IMR-90 (cell line): ENCODE measurements around the gene GRN. TPM values are rescaled to one million over a fixed set of nuclear protein-coding genes. Genes with fewer than 3 reads are reported as not detected.

Experiments used
- ATAC-seq: fragments of 200-7000 bp; cut with Tn5 transposase; 2 replicates; pipeline ENCODE4 v1.9.1; 2020; ENCODE audit warnings: low read depth, mild to moderate bottlenecking, moderate library complexity
- BruUV-seq: library from RNA; stranded (reverse); fragments of 400-500 nt; replicated peaks from 2 replicates; lab custom pipeline; 2021; lab: Mats Ljungman, UMichigan
- CTCF ChIA-PET: fragments of 300-600 bp; formaldehyde crosslinking; extraction: SDS; loops from one replicate; lab custom pipeline; 2021; ENCODE audit warnings: antibody characterized with exemption; lab: Yijun Ruan, JAX
- POLR2A ChIA-PET: fragments of 300-600 bp; sonication (Branson Sonifier 250); formaldehyde crosslinking; loops from one replicate; lab custom pipeline; 2022; ENCODE audit warnings: antibody characterized with exemption; ENCODE audit not compliant: unreplicated experiment; lab: Charles Lee
- DNase-seq: peaks from one replicate; pipeline ENCODE4 v3.0.0; 2013
- H2AFZ ChIP-seq: replicated peaks from 2 replicates; pipeline ENCODE3; 2013; ENCODE audit warnings: low read length, mild to moderate bottlenecking; ENCODE audit not compliant: poor library complexity
- H2AK5ac ChIP-seq: 2 replicates; pipeline ENCODE4 v1.6.1; 2013; ENCODE audit warnings: low read depth, low read length, inconsistent platforms
- H2AK9ac ChIP-seq: replicated peaks from 2 replicates; pipeline ENCODE3; 2013; ENCODE audit warnings: mild to moderate bottlenecking, low read depth, low read length, moderate library complexity; ENCODE audit not compliant: poor library complexity
- H2BK120ac ChIP-seq: 2 replicates; pipeline ENCODE4 v1.6.1; 2013; ENCODE audit warnings: low read depth, low read length, inconsistent platforms
- H2BK15ac ChIP-seq: 3 replicates; pipeline ENCODE4 v1.6.1; 2013; ENCODE audit warnings: low read depth, low read length, inconsistent platforms
- H2BK20ac ChIP-seq: 2 replicates; pipeline ENCODE4 v1.6.1; 2013; ENCODE audit warnings: low read depth, mild to moderate bottlenecking, inconsistent platforms, low read length, moderate library complexity
- H2BK5ac ChIP-seq: 2 replicates; pipeline ENCODE4 v1.6.1; 2013; ENCODE audit warnings: mild to moderate bottlenecking, low read depth, low read length, inconsistent platforms; ENCODE audit not compliant: poor library complexity, severe bottlenecking
- H3K14ac ChIP-seq: replicated peaks from 2 replicates; pipeline ENCODE4 v1.6.1; 2013; ENCODE audit warnings: low read depth, low read length, inconsistent platforms
- H3K18ac ChIP-seq: 2 replicates; pipeline ENCODE4 v1.6.1; 2013; ENCODE audit warnings: low read depth, low read length, control low read depth
- H3K23ac ChIP-seq: 2 replicates; pipeline ENCODE4 v1.6.1; 2013; ENCODE audit warnings: low read depth, low read length, inconsistent platforms
- H3K27ac ChIP-seq: 2 replicates; pipeline ENCODE4 v1.5.1; 2013; ENCODE audit warnings: mild to moderate bottlenecking, control low read depth, low read length; ENCODE audit not compliant: insufficient read depth
- H3K27me3 ChIP-seq: 2 replicates; pipeline ENCODE4 v1.6.1; 2013; ENCODE audit warnings: low read length; ENCODE audit not compliant: control insufficient read depth, insufficient read depth
- H3K36me3 ChIP-seq: 2 replicates; pipeline ENCODE4 v1.6.1; 2013; ENCODE audit warnings: low read length, mixed read lengths; ENCODE audit not compliant: control insufficient read depth, insufficient read depth
- H3K4ac ChIP-seq: 2 replicates; pipeline ENCODE4 v1.6.1; 2013; ENCODE audit warnings: low read depth, low read length, inconsistent platforms
- H3K4me1 ChIP-seq: 2 replicates; pipeline ENCODE4 v1.6.1; 2013; ENCODE audit warnings: low read length, mixed read lengths; ENCODE audit not compliant: control insufficient read depth, insufficient read depth
- H3K4me2 ChIP-seq: 2 replicates; pipeline ENCODE4 v1.6.1; 2013; ENCODE audit warnings: low read depth, mild to moderate bottlenecking, control low read depth, low read length, moderate library complexity
- H3K4me3 ChIP-seq: 2 replicates; pipeline ENCODE4 v1.5.1; 2013; ENCODE audit warnings: low read depth, mild to moderate bottlenecking, control low read depth, low read length, moderate library complexity; ENCODE audit not compliant: insufficient read depth
- H3K56ac ChIP-seq: 2 replicates; pipeline ENCODE4 v1.6.1; 2013; ENCODE audit warnings: low read length, inconsistent platforms; ENCODE audit not compliant: insufficient read depth; ENCODE audit errors: extremely low read depth
- H3K79me1 ChIP-seq, 2 experiments: 2 replicates each; pipeline ENCODE4 v1.6.1; 2013; ENCODE audit warnings: low read length in 2 of 2, inconsistent platforms in 1 of 2, low read depth in 1 of 2
- H3K9ac ChIP-seq: 2 replicates; pipeline ENCODE4 v1.6.1; 2013; ENCODE audit warnings: low read depth, low read length, control low read depth
- H3K9me1 ChIP-seq: 2 replicates; pipeline ENCODE4 v1.6.1; 2013; ENCODE audit warnings: low read length, inconsistent platforms; ENCODE audit not compliant: insufficient read depth
- H3K9me3 ChIP-seq: 2 replicates; pipeline ENCODE4 v1.6.1; 2013; ENCODE audit warnings: low read length; ENCODE audit not compliant: control insufficient read depth, insufficient read depth
- H4K20me1 ChIP-seq: 2 replicates; pipeline ENCODE4 v1.6.1; 2013; ENCODE audit warnings: low read length, inconsistent platforms; ENCODE audit not compliant: insufficient read depth
- H4K5ac ChIP-seq: 2 replicates; pipeline ENCODE4 v1.6.1; 2013; ENCODE audit warnings: mild to moderate bottlenecking, low read depth, low read length, control low read depth
- H4K8ac ChIP-seq, 2 experiments: 2 replicates each; pipeline ENCODE4 v1.6.1; 2013; ENCODE audit warnings: low read depth in 2 of 2, low read length in 2 of 2, control low read depth in 1 of 2, inconsistent platforms in 1 of 2
- H4K91ac ChIP-seq: 2 replicates; pipeline ENCODE4 v1.6.1; 2013; ENCODE audit warnings: low read depth, low read length, inconsistent platforms; ENCODE audit not compliant: insufficient read depth
- BHLHE40 ChIP-seq: fragments of 150-350 bp; IDR thresholded peaks from 2 replicates; pipeline ENCODE4 v1.6.1; 2016; ENCODE audit warnings: mild to moderate bottlenecking, low read depth, low read length
- CTCF ChIP-seq: conservative IDR thresholded peaks from 2 replicates; pipeline ENCODE4 v1.5.1; 2012; ENCODE audit warnings: mild to moderate bottlenecking, low read depth, low read length, improper control_type of control experiment
- MAZ ChIP-seq: IDR thresholded peaks from 2 replicates; pipeline ENCODE4 v1.6.1; 2012; ENCODE audit warnings: low read depth, mild to moderate bottlenecking, low read length, improper control_type of control experiment, moderate library complexity, borderline replicate concordance
- MXI1 ChIP-seq: IDR thresholded peaks from 2 replicates; pipeline ENCODE4 v1.6.1; 2012; ENCODE audit warnings: low read depth, mild to moderate bottlenecking, low read length, moderate library complexity, borderline replicate concordance
- POLR2A ChIP-seq: IDR thresholded peaks from 2 replicates; pipeline ENCODE4 v1.6.1; 2012; ENCODE audit warnings: mild to moderate bottlenecking, low read depth, low read length
- RFX5 ChIP-seq: IDR thresholded peaks from 2 replicates; pipeline ENCODE4 v1.8.0; 2012; ENCODE audit warnings: low read depth, mild to moderate bottlenecking, low read length, moderate library complexity
- SMC3 ChIP-seq: fragments of 150-350 bp; IDR thresholded peaks from 2 replicates; pipeline ENCODE4 v1.6.1; 2016; ENCODE audit warnings: low read depth, mild to moderate bottlenecking, antibody characterized with exemption, low read length, moderate library complexity
- USF2 ChIP-seq: fragments of 150-350 bp; IDR thresholded peaks from 2 replicates; pipeline ENCODE4 v1.6.1; 2017; ENCODE audit warnings: mild to moderate bottlenecking, antibody characterized with exemption, low read length, low read depth
- WGBS, 2 experiments: methylation state at CpG; one replicate each; pipeline versions ENCODE4 v1.1.5 to v1.1.7; 2013; ENCODE audit warnings: missing lambda C conversion rate in 2 of 2; ENCODE audit not compliant: insufficient read length in 1 of 2; ENCODE audit errors: extremely low coverage in 2 of 2; 5-methylcytosine and 5-hydroxymethylcytosine counted together
- dilution Hi-C: fragments of 300-500 bp; cut with HindIII; formaldehyde crosslinking; loops from one replicate; pipeline ENCODE4 v1.14.3; 2018; ENCODE audit warnings: low sequenced_read_pairs; ENCODE audit not compliant: unreplicated experiment
- in situ Hi-C: fragments of 300-500 bp; cut with MboI; formaldehyde crosslinking; loops from 3 replicates; pipeline ENCODE4 v1.14.3; 2019; ENCODE audit warnings: low sequenced_read_pairs, inconsistent platforms, mixed read lengths
- intact Hi-C: fragments of 100-400 bp; cut with micrococcal nuclease; formaldehyde crosslinking; loops from 2 replicates; pipeline ENCODE4 v1.10.0; 2022
- polyA plus RNA-seq, 3 experiments: library from polyadenylated mRNA; depleted of rRNA; stranded (reverse); fragments of >200 nt; gene quantifications; 2 replicates each; pipeline ENCODE4 v1.2.3, GENCODE V29; 2012; ENCODE audit warnings: low replicate concordance in 1 of 3
- total RNA-seq: library from RNA; depleted of rRNA; stranded (reverse); fragments of >200 nt; gene quantifications from 2 replicates; pipeline ENCODE4 v1.2.3, GENCODE V29; 2012

The GRN gene
- total and polyA plus RNA-seq, 2 of the 4 experiments (the other 2 are of a cell fraction), result 38.9 to 494 TPM

- Histone ChIP-seq H3K9me1 (peaks cover 11% of the 10 kb centered on the region), H3K23ac (peak within 1 kb of the TSS; percentile 85; the same call in 1 of the 2 replicates)
- CTCF ChIA-PET, result no interaction called here
Measured at GRCh38 chr17:44324571-44325275, 20.4 kb upstream of the GRN start, which contains the start of gene SLC25A39. SLC25A39 (minus strand) TSS chr17:44324823; CDS start chr17:44323562, 1,261 bp downstream.

More at GRCh38 chr17:44324571-44325275, 20.4 kb upstream of the GRN start, which contains the start of gene SLC25A39:
- BruUV-seq, result no TSS peak
- peaks cover 9% of the 10 kb centered on the region for H3K4me1 ChIP-seq
- no peak within 1 kb of the TSS for H3K18ac ChIP-seq
- in situ Hi-C loops (loop anchor here (5.0 kb wide), 1 partner anchor 102 kb away; no protein-coding TSS in a partner anchor), dilution Hi-C loops (no loop called here), intact Hi-C loops (loop anchor here (1.0 to 5.0 kb wide), 3 partner anchors 102 to 122 kb away; partner anchors contain the start of gene UBTF)
- peak within 1 kb of the TSS; percentile 32; the same call in 1 of the 2 replicates for H3K56ac ChIP-seq
- H2AK5ac ChIP-seq, result peak within 1 kb of the TSS; percentile 84
- H2BK5ac ChIP-seq, result peak within 1 kb of the TSS; percentile 47
- H2AFZ ChIP-seq, result peak within 1 kb of the TSS; percentile 97
- POLR2A ChIA-PET, result no interaction called here
- peak within 1 kb of the TSS; percentile 96 for H3K4me2 ChIP-seq
- H2AK9ac ChIP-seq, result peak within 1 kb of the TSS; percentile 98
- H3K27me3 ChIP-seq, result no peaks in the 10 kb centered on the region
- no peak within 1 kb of the TSS for H2BK15ac ChIP-seq
- WGBS, 2 experiments, result 0% methylated on average over 72 of the region's 85 CpGs; no CpG with 5 or more reads in 1 of the 2 experiments
- no peaks in the 10 kb centered on the region for H3K9me3 ChIP-seq
- peak within 1 kb of the TSS; percentile 88 for H3K4me3 ChIP-seq
- peak within 1 kb of the TSS; percentile 19; the same call in 1 of the 2 replicates for H4K5ac ChIP-seq
- peak within 1 kb of the TSS; percentile 70 for H3K9ac ChIP-seq
- TF ChIP-seq RFX5, result no peak
- TF ChIP-seq CTCF, result no peak
- 0 out of 2 replicates have a peak, but pooled peaks have one; percentile 2 for TF ChIP-seq BHLHE40
- peak; percentile 41; the same call in 1 of the 2 replicates for TF ChIP-seq POLR2A
- no peak for TF ChIP-seq SMC3
- peak; percentile 95 for TF ChIP-seq MXI1
- peak; percentile 100 for TF ChIP-seq MAZ
- peak; percentile 61 for TF ChIP-seq USF2
- H4K8ac ChIP-seq, result peak within 1 kb of the TSS; percentile 27 to 82; a peak in 3 of 4 replicates
- peaks cover 5 to 19% of the 10 kb centered on the region in 2 experiments; a peak in 3 of 4 replicates for H3K79me1 ChIP-seq
- H3K14ac ChIP-seq, result peak within 1 kb of the TSS; percentile 24; the same call in 1 of the 2 replicates
- peaks cover 7% of the 10 kb centered on the region for H4K20me1 ChIP-seq
- ATAC-seq, result peak; percentile 95
- peak; percentile 93 for DNase-seq
- peak within 1 kb of the TSS; percentile 49 for H3K27ac ChIP-seq
- H3K36me3 ChIP-seq, result peaks cover 19% of the 10 kb centered on the region; the same call in 1 of the 2 replicates
- H2BK20ac ChIP-seq, result no peak within 1 kb of the TSS
- H2BK120ac ChIP-seq, result no peak within 1 kb of the TSS
- peak within 1 kb of the TSS; percentile 55 for H4K91ac ChIP-seq
- H3K4ac ChIP-seq, result peak within 1 kb of the TSS; percentile 41
